ENCODE data around the gene ABHD5. TPM values are rescaled to one million over a fixed set of nuclear protein-coding genes. Genes with fewer than 3 reads are reported as not detected.

ABHD5 gene
- total RNA-seq, 2 experiments from 2014 or later, result 13.0 to 13.9 TPM

- Mint-ChIP-seq H3K27me3 (no peaks in the 10 kb centered on the region), H3K4me1 (peaks cover 13% of the 10 kb centered on the region), H3K9me3 (no peaks in the 10 kb centered on the region), H3K27ac (no peak overlapping the region), H3K36me3 (ENCODE audit: low read depth) (peaks cover 19% of the 10 kb centered on the region), H3K4me3 (no peak overlapping the region)
- CTCF ChIA-PET, result interaction anchor here (0.7 to 1.0 kb wide), 2 partner anchors 9 to 152 kb away, joined by 3 read pairs; no protein-coding TSS in a partner anchor
- DNase-seq, result no peak
- POLR2A ChIA-PET, result no interaction called here
Observed at GRCh38 chr3:43706342-43706741, 15.6 kb downstream of the ABHD5 start.

DNA sequence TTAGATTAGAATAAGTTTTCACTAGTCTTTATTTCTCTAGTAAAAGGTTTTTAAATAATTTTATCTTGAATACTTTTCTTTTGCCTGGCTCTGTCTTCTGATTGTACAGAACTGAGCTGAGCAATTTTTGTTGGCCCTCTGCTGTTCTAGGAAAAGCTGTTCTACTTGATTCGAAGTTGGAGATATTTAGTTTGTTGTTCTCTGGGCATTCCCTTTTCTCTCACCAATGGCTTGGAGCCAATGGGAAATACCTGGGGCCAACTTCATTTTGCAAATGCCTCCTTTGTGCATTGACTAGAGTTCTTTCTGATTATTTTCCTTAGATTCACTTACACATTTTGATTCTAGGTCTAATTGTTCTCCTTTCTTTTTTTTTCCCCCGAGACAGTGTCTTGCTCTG lies 16.5 kb downstream of the ABHD5 start:
- no peaks in the 10 kb centered on the region for H3K9me3 Mint-ChIP-seq
- peaks cover 25% of the 10 kb centered on the region for H3K36me3 Mint-ChIP-seq (ENCODE audit: low read depth)
- H3K4me3 Mint-ChIP-seq, result no peak overlapping the region
- no peaks in the 10 kb centered on the region for H3K27me3 Mint-ChIP-seq
- no peak for DNase-seq
- no peak overlapping the region for H3K27ac Mint-ChIP-seq
- POLR2A ChIA-PET, result no interaction called here
- CTCF ChIA-PET, result no interaction called here
- H3K4me1 Mint-ChIP-seq, result peaks cover 13% of the 10 kb centered on the region

DNA sequence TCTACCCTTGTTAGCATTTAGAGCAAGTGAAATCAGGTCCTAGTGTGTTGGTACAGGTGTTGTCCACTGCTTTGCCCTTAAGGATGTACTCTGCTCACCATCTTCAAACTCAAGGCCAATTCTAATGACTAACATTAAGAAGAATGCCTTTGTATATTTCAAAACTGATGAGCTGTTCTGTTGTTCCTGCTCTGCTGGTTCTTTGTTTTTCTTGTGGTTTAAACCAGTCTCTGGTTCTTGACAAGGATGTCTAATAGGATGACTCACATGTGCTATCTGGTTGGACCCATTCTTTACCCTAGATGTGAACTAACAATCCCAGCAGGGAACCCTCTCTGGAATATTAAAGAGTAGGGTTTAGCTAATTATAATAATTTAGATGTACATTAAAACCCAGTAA lies 17.3 kb downstream of the ABHD5 start:
- ChIA-PET POLR2A (no interaction called here), CTCF (interaction anchor here (1.5 kb wide), 1 partner anchor 9 kb away, joined by 5 read pairs; no protein-coding TSS in a partner anchor)
- Mint-ChIP-seq H3K4me1 (peaks cover 13% of the 10 kb centered on the region), H3K9me3 (no peaks in the 10 kb centered on the region), H3K4me3 (no peak overlapping the region), H3K36me3 (ENCODE audit: low read depth) (peaks cover 32% of the 10 kb centered on the region), H3K27me3 (no peaks in the 10 kb centered on the region), H3K27ac (no peak overlapping the region)
- no peak for DNase-seq

GRCh38 chr3:43709022-43709421 lies 18.3 kb downstream of the ABHD5 start:
- Mint-ChIP-seq H3K9me3 (no peaks in the 10 kb centered on the region), H3K36me3 (ENCODE audit: low read depth) (peaks cover 38% of the 10 kb centered on the region), H3K4me1 (peaks cover 13% of the 10 kb centered on the region), H3K27ac (no peak overlapping the region), H3K4me3 (no peak overlapping the region), H3K27me3 (no peaks in the 10 kb centered on the region)
- ChIA-PET POLR2A (no interaction called here), CTCF (interaction anchor here (1.5 kb wide), 1 partner anchor 8 kb away, joined by 5 read pairs; no protein-coding TSS in a partner anchor)
- no peak for DNase-seq

DNA sequence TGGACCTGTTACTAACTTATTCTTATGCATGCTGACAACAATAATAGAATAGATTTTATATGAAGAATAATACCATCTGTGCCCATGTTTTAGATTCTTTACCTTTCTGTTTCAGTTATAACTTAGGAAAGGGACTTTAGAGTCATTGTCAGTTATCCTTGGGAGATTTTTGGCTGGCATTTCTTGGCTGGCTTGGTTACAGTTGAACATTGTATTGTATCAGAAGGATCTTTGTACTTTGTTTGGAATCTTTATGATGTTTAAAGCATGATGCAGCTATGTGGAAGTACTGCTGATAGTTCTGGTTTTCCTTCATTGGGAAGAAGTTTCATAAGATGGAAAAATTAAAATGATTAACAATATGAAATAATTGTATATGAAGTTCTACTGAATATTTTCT lies 19.9 kb downstream of the ABHD5 start:
- CTCF ChIA-PET, result interaction anchor here (1.3 kb wide), 1 partner anchor 13 kb away, joined by 4 read pairs; no protein-coding TSS in a partner anchor
- peaks cover 9% of the 10 kb centered on the region for H3K4me1 Mint-ChIP-seq

GRCh38 chr3:43718296-43718695 lies 27.6 kb downstream of the ABHD5 start:
- POLR2A ChIA-PET, result no interaction called here
- H3K27ac Mint-ChIP-seq, result no peak overlapping the region
- peaks cover 20% of the 10 kb centered on the region for H3K36me3 Mint-ChIP-seq (ENCODE audit: low read depth)
- no peaks in the 10 kb centered on the region for H3K4me1 Mint-ChIP-seq
- CTCF ChIA-PET, result no interaction called here
- H3K9me3 Mint-ChIP-seq, result no peaks in the 10 kb centered on the region
- DNase-seq, result no peak
- no peaks in the 10 kb centered on the region for H3K27me3 Mint-ChIP-seq
- no peak overlapping the region for H3K4me3 Mint-ChIP-seq

More for the DNA sequence above, 19.9 kb downstream of the ABHD5 start:
- POLR2A ChIA-PET, result no interaction called here
- Mint-ChIP-seq H3K27me3 (no peaks in the 10 kb centered on the region), H3K27ac (no peak overlapping the region), H3K9me3 (no peaks in the 10 kb centered on the region), H3K4me3 (no peak overlapping the region), H3K36me3 (ENCODE audit: low read depth) (peaks cover 35% of the 10 kb centered on the region)
- no peak for DNase-seq

DNA sequence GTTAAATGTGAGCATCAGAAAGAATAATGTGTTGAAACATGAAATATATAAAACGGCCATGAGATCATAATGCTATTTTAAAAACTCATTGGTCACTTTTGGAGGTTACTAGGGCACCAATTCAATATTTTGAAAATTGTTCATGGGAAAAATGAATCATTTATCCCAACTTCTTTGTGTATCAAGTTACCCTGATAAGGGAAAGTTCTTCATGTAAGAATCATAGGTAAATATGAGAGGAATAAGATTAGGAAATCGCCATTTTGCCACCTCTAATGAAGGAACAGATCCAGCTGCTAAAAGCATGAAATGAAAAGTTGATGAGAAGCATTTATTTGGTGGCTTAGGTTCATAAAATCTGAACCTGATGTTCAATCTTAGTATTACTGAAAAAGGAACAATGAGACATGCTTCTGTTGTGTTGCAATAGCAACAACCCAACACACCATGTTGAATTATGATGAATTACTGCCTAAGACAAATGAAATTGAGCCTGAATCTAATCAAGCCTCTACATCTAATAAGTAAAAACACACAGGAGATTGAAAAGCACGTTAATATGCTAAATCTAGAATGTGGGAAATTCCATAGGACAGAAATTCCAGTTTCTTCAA lies 32.5 kb downstream of the ABHD5 start:
- Mint-ChIP-seq H3K36me3 (ENCODE audit: low read depth) (peaks cover 15% of the 10 kb centered on the region), H3K4me1 (no peaks in the 10 kb centered on the region), H3K9me3 (no peaks in the 10 kb centered on the region), H3K4me3 (no peak overlapping the region), H3K27ac (no peak overlapping the region), H3K27me3 (no peaks in the 10 kb centered on the region)
- POLR2A ChIA-PET, result no interaction called here
- DNase-seq, result no peak
- CTCF ChIA-PET, result interaction anchor here (1.1 kb wide), 1 partner anchor 26 kb away, joined by 3 read pairs; no protein-coding TSS in a partner anchor

GRCh38 chr3:43726521-43726920 lies 35.8 kb downstream of the ABHD5 start:
- ChIA-PET POLR2A (no interaction called here), CTCF (interaction anchor here (1.6 kb wide), 1 partner anchor 20 kb away, joined by 5 read pairs; no protein-coding TSS in a partner anchor)
- no peak overlapping the region for H3K4me3 Mint-ChIP-seq
- no peaks in the 10 kb centered on the region for H3K4me1 Mint-ChIP-seq
- H3K27ac Mint-ChIP-seq, result no peak overlapping the region
- DNase-seq, result no peak
- H3K27me3 Mint-ChIP-seq, result no peaks in the 10 kb centered on the region
- no peaks in the 10 kb centered on the region for H3K9me3 Mint-ChIP-seq
- H3K36me3 Mint-ChIP-seq (ENCODE audit: low read depth), result peaks cover 2% of the 10 kb centered on the region

DNA sequence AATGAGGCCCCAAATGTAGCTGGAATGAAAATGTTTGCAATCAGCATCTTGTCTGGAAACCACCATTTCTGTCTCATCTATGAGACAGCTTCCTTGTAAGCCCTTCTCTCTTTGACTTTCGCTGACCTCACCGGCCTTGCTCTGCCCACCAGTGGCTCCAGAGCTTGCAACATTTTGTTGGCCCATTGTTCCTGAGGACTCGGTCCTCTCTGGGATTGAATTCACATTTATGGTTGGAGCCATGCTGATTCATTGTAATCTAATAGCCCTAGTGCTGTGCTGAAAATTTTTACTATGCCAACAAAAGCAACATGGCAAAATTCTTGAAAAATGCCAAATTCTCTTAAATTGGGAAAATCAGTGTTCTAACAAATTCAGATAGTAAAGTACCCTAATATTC lies 37.2 kb downstream of the ABHD5 start:
- H3K9me3 Mint-ChIP-seq, result no peaks in the 10 kb centered on the region
- no peaks in the 10 kb centered on the region for H3K27me3 Mint-ChIP-seq
- no peaks in the 10 kb centered on the region for H3K36me3 Mint-ChIP-seq (ENCODE audit: low read depth)
- no peaks in the 10 kb centered on the region for H3K4me1 Mint-ChIP-seq
- POLR2A ChIA-PET, result no interaction called here
- no peak overlapping the region for H3K4me3 Mint-ChIP-seq
- CTCF ChIA-PET, result interaction anchor here (1.6 kb wide), 1 partner anchor 19 kb away, joined by 5 read pairs; no protein-coding TSS in a partner anchor
- no peak for DNase-seq
- H3K27ac Mint-ChIP-seq, result no peak overlapping the region

DNA sequence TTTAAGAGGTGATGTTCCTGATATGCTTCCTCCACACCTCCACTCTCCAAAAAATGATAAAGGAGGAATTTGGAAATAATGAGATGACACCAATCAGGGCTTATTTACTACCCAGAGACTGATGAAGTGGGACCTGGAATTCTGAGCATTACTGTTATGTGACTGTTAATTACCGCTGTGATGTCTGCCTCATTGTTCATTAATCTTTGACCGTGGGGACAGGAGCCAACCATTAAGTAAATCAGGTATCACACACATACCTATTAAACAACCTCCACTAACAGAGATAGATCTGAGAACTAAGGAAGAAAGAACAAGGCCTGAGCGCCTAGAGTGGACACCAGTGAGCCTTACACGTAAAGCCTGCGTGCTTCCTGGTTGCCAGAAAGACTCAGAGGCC lies 37.7 kb downstream of the ABHD5 start:
- Mint-ChIP-seq H3K4me3 (no peak overlapping the region), H3K36me3 (ENCODE audit: low read depth) (no peaks in the 10 kb centered on the region), H3K27ac (no peak overlapping the region), H3K27me3 (no peaks in the 10 kb centered on the region), H3K9me3 (no peaks in the 10 kb centered on the region), H3K4me1 (no peaks in the 10 kb centered on the region)
- POLR2A ChIA-PET, result no interaction called here
- CTCF ChIA-PET, result no interaction called here
- no peak for DNase-seq

DNA sequence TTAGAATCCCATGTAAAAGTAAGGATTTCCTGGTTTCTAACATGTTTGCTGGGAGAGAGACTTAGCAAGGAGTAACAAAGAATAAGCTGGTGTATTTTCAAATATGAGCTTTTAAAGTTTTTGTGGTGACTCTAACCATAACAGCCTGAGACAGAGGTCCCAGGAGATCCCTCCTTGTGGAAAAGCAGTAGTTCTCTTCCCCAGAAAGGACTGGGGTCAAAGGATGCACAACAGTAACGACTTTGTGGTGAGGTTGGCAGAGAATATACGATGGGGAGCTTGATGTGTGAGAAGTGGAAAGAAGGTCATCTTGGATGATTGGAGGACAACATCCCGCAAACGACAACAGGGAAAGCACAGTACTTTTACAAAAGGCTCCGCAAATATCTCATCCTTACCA lies 38.2 kb downstream of the ABHD5 start:
- no peak overlapping the region for H3K4me3 Mint-ChIP-seq
- POLR2A ChIA-PET, result no interaction called here
- H3K36me3 Mint-ChIP-seq (ENCODE audit: low read depth), result no peaks in the 10 kb centered on the region
- CTCF ChIA-PET, result no interaction called here
- no peaks in the 10 kb centered on the region for H3K4me1 Mint-ChIP-seq
- no peak for DNase-seq
- no peaks in the 10 kb centered on the region for H3K9me3 Mint-ChIP-seq
- H3K27me3 Mint-ChIP-seq, result no peaks in the 10 kb centered on the region
- H3K27ac Mint-ChIP-seq, result no peak overlapping the region

GRCh38 chr3:43729707-43730414 lies 39.1 kb downstream of the ABHD5 start:
- Mint-ChIP-seq H3K27ac (no peak overlapping the region), H3K4me3 (no peak overlapping the region), H3K4me1 (no peaks in the 10 kb centered on the region), H3K36me3 (ENCODE audit: low read depth) (no peaks in the 10 kb centered on the region), H3K27me3 (no peaks in the 10 kb centered on the region), H3K9me3 (no peaks in the 10 kb centered on the region)
- ChIA-PET POLR2A (no interaction called here), CTCF (no interaction called here)
- DNase-seq, result no peak

DNA sequence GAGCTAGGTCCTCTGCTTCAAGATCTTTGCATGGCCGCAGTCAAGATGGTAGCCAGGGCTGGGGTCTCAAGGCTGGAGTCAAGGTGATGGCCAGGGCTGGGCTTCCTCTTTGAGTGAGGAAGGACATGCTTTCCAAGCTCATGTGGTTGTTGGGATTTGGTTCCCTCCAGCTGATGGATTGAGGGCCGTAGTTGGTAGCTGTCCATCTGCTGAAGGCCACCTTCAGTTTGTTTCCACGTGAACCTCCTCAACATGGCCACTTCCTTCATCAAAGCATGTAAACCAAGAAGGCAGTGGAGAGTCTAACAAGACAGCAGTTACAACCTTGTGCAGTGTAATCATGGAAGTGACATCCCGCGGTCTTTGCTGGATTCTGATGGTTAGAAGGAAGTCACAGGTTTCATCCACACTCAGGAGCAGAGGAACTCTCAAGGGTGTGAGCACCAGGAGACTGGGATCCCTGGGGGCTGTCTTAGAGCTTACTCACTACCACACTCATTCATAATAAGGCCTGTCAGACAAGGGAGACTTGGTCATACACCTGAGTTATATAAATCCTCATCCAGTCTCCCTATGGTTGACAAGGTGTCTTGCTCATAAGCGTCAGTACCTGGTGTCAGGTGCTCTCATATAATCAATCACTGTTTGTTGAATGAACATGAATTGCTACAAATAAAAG lies 42.1 kb downstream of the ABHD5 start:
- no peaks in the 10 kb centered on the region for H3K4me1 Mint-ChIP-seq
- ChIA-PET POLR2A (no interaction called here), CTCF (interaction anchor here (1.5 kb wide), 1 partner anchor 14 kb away, joined by 3 read pairs; no protein-coding TSS in a partner anchor)
- H3K4me3 Mint-ChIP-seq, result no peak overlapping the region
- H3K27me3 Mint-ChIP-seq, result no peaks in the 10 kb centered on the region
- no peaks in the 10 kb centered on the region for H3K36me3 Mint-ChIP-seq (ENCODE audit: low read depth)
- no peak overlapping the region for H3K27ac Mint-ChIP-seq
- DNase-seq, result no peak
- H3K9me3 Mint-ChIP-seq, result no peaks in the 10 kb centered on the region
